ENCODE measurements around the gene CELF3. TPM values are rescaled to one million over a fixed set of nuclear protein-coding genes. Genes with fewer than 3 reads are reported as not detected.

CELF3 gene
- total RNA-seq, 4 donors from 2014 or later = 1.2 TPM; not detected in 3

DNA sequence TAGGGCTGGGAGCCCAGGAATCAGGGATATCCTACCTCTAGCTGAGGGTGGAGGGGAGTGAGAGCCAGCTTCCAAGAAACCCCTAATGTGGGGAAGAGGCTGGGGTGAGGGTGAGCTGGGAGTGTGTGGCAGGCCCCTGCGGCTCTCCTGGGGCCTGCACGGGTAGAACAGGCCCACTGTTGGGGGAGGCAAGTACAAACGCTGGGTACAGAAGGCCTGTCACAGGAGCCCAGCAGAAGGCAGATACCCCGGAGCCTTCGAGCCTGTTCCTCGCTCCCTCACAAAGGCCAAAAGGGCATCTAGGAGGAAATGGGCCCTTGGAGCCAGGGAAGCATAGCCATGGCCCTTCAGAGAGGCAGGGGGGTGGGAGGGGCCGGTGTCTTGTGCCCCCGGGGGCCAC is 13.7 kb downstream of the CELF3 start:
- Histone ChIP-seq H3K27ac (no peak overlapping the region), H3K9me3 (no peaks in the 10 kb centered on the region), H3K4me1 (no peaks in the 10 kb centered on the region), H3K27me3 (no peaks in the 10 kb centered on the region), H3K4me3 (no peak overlapping the region), H3K36me3 (no peaks in the 10 kb centered on the region)
- intact Hi-C loops (cut with DNase I; ENCODE audit: low total_unique reads) = no loop called here
- DNase-seq = no peak
- TF ChIP-seq, protein P1, sequence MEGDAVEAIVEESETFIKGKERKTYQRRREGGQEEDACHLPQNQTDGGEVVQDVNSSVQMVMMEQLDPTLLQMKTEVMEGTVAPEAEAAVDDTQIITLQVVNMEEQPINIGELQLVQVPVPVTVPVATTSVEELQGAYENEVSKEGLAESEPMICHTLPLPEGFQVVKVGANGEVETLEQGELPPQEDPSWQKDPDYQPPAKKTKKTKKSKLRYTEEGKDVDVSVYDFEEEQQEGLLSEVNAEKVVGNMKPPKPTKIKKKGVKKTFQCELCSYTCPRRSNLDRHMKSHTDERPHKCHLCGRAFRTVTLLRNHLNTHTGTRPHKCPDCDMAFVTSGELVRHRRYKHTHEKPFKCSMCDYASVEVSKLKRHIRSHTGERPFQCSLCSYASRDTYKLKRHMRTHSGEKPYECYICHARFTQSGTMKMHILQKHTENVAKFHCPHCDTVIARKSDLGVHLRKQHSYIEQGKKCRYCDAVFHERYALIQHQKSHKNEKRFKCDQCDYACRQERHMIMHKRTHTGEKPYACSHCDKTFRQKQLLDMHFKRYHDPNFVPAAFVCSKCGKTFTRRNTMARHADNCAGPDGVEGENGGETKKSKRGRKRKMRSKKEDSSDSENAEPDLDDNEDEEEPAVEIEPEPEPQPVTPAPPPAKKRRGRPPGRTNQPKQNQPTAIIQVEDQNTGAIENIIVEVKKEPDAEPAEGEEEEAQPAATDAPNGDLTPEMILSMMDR (IDR thresholded peaks at IDR 0.05) = no peak
- no peak for TF ChIP-seq POLR2A (IDR thresholded peaks at IDR 0.05)

DNA sequence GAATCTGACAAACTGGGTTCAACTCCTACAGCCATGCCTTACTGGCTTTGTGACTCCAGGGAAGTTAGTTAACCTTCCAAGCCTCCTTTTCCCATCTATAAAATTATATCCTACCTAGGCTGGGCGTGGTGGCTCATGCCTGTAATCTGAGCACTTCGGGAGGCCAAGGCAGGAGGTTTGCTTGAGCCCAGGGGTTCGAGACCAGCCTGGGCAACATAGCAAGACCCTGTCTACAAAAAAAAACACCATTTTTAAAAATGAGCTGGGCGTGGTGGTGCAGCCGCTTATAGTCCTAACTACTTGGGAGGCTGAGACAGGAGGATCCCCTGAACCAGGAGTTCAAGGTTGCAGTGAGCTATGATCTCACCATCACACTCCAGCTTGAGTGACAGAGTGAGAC is 15.1 kb downstream of the CELF3 start:
- H3K36me3 ChIP-seq = no peaks in the 10 kb centered on the region
- no peak for DNase-seq

DNA sequence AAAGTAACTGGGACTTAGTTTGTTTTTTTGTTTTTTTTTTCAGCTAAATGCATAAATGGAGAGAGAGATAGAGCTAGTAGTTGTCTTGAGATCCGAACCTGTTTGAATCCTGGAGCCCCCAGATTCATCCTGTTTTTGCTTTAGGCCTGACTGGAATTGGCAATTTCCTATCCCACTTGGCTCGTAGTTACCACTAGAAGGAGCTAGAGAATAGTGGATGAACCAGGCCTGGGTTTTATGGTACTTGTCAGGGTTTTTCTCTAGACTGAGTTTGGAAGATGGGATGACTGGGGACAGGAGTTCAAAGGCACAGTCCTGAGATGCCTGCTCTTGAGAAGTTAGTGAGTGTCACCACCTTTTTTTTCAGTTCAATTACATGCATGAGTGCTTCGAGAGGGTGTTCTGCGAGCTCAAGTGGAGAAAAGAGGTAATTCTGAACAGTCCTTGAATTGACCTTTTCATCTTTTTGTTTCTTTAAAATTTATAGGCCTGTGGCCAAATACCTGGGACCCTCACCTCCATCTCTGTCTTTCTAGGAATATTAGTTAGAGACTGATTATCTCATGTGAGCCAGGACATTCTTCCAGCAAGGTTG is 23.4 kb downstream of the CELF3 start:
- no peak for TF ChIP-seq POLR2A (IDR thresholded peaks at IDR 0.05)
- TF ChIP-seq, protein P1 (IDR thresholded peaks at IDR 0.05) = peak in 2 of 4 experiments; percentile 21 to 32
- Histone ChIP-seq H3K9me3 (no peaks in the 10 kb centered on the region), H3K4me3 (no peak overlapping the region), H3K4me1 (no peaks in the 10 kb centered on the region), H3K27ac (no peak overlapping the region), H3K27me3 (no peaks in the 10 kb centered on the region), H3K36me3 (no peaks in the 10 kb centered on the region)
- no peak for DNase-seq
- intact Hi-C loops (cut with DNase I; ENCODE audit: low total_unique reads) = no loop called here

More for the DNA sequence above, 15.1 kb downstream of the CELF3 start:
- H3K27me3 ChIP-seq = no peaks in the 10 kb centered on the region
- no peaks in the 10 kb centered on the region for H3K9me3 ChIP-seq
- no peaks in the 10 kb centered on the region for H3K4me1 ChIP-seq
- no peak overlapping the region for H3K4me3 ChIP-seq
- intact Hi-C loops (cut with DNase I; ENCODE audit: low total_unique reads) = no loop called here
- no peak overlapping the region for H3K27ac ChIP-seq
- TF ChIP-seq, protein P1 (IDR thresholded peaks at IDR 0.05) = no peak
- TF ChIP-seq POLR2A (IDR thresholded peaks at IDR 0.05) = no peak

DNA sequence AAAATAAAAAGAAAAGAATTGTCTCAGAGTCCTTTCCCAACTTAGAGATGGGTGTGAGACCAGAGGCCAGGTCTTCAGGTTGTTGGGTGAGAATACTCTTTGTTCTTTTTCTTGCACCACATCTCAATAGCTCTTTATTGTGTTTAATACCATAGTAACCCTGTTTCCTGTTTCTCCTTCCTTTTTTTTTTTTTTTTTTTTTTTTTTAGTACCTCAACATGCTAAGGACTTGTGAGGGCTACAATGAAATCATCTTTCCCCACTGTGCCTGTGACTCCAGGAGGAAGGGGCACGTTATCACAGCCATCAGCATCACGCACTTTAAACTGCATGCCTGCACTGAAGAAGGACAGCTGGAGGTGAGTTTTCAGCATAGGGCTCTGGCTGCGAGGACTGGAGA is 24.4 kb downstream of the CELF3 start:
- intact Hi-C loops (cut with DNase I; ENCODE audit: low total_unique reads) = no loop called here
- no peak for TF ChIP-seq POLR2A (IDR thresholded peaks at IDR 0.05)
- TF ChIP-seq, protein P1 (IDR thresholded peaks at IDR 0.05) = no peak

DNA sequence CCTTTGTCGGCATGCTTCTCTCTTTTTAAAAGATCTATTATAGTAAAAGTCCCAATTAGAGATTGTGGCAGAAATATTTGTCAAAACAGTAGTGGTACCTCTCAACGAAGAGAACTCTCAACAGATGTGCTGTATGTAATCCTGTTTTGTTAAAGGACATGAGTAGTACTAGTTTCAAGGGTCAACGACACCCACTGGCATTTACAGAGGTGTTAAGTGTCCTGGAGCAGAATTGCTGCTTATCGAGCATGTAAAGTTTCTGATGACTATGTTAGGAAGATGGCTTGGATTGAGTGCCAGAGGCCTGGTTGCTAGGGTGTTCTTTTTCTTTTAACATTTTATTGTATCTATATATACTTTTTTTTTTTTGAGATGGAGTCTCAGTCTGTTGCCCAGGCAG is 27.1 kb downstream of the CELF3 start:
- no peaks in the 10 kb centered on the region for H3K36me3 ChIP-seq

More for the DNA sequence above, 24.4 kb downstream of the CELF3 start:
- DNase-seq = no peak
- Histone ChIP-seq H3K9me3 (no peaks in the 10 kb centered on the region), H3K27ac (no peak overlapping the region), H3K4me3 (no peak overlapping the region), H3K4me1 (no peaks in the 10 kb centered on the region), H3K36me3 (no peaks in the 10 kb centered on the region), H3K27me3 (no peaks in the 10 kb centered on the region)

More for the DNA sequence above, 27.1 kb downstream of the CELF3 start:
- intact Hi-C loops (cut with DNase I; ENCODE audit: low total_unique reads) = no loop called here
- H3K27ac ChIP-seq = no peak overlapping the region
- H3K4me1 ChIP-seq = no peaks in the 10 kb centered on the region
- H3K9me3 ChIP-seq = no peaks in the 10 kb centered on the region
- TF ChIP-seq, protein P1 (IDR thresholded peaks at IDR 0.05) = no peak
- no peak for TF ChIP-seq POLR2A (IDR thresholded peaks at IDR 0.05)
- H3K27me3 ChIP-seq = no peaks in the 10 kb centered on the region
- H3K4me3 ChIP-seq = no peak overlapping the region
- no peak for DNase-seq
